NCI-H1105 (cell line): ENCODE results near the gene SYPL1.
"Not testable (repeated sequence)": the region's sequence is repeated elsewhere in the genome, so short reads cannot be mapped to it uniquely, and the experiment has no call there.

Experiments used
- DNase-seq: peaks from one replicate; lab custom pipeline; 2025; lab: John Stamatoyannopoulos, UW

SYPL1 gene

GRCh38 chr7:106112118-106112971 lies at the start of gene SYPL1:
SYPL1 (minus strand) TSS chr7:106112312; CDS start chr7:106112208, 104 bp downstream.
- peak; percentile 93 for DNase-seq

GRCh38 chr7:106155027-106155426 lies 42.9 kb upstream of the SYPL1 start:
- no peak for DNase-seq

GRCh38 chr7:106153891-106154449 lies 41.9 kb upstream of the SYPL1 start:
- DNase-seq: peak; percentile 61

- DNase-seq: no peak
Observed at GRCh38 chr7:106152313-106152665, 40.2 kb upstream of the SYPL1 start.

- DNase-seq: no peak
Observed at GRCh38 chr7:106151459-106152312, 39.6 kb upstream of the SYPL1 start.

GRCh38 chr7:106143711-106144337 lies 31.7 kb upstream of the SYPL1 start:
- no peak for DNase-seq

- no peak for DNase-seq
Observed at GRCh38 chr7:106142136-106142535, 30.0 kb upstream of the SYPL1 start.

GRCh38 chr7:106140406-106141173 lies 28.5 kb upstream of the SYPL1 start:
- DNase-seq: no peak

- DNase-seq: no peak
Observed at GRCh38 chr7:106139265-106140251, 27.4 kb upstream of the SYPL1 start.

- DNase-seq: no peak
Observed at GRCh38 chr7:106138776-106139175, 26.7 kb upstream of the SYPL1 start.

GRCh38 chr7:106138181-106138580 lies 26.1 kb upstream of the SYPL1 start:
- not testable (repeated sequence) for DNase-seq

GRCh38 chr7:106134241-106134640 lies 22.1 kb upstream of the SYPL1 start:
- no peak for DNase-seq

- DNase-seq: no peak
Observed at GRCh38 chr7:106129291-106129690, 17.2 kb upstream of the SYPL1 start.

- no peak for DNase-seq
Observed at GRCh38 chr7:106128836-106129235, 16.7 kb upstream of the SYPL1 start.

- DNase-seq: no peak
Observed at GRCh38 chr7:106127984-106128780, 16.1 kb upstream of the SYPL1 start.

GRCh38 chr7:106126170-106126938 lies 14.2 kb upstream of the SYPL1 start:
- DNase-seq: no peak

GRCh38 chr7:106125417-106125816 lies 13.3 kb upstream of the SYPL1 start:
- DNase-seq: no peak

GRCh38 chr7:106124186-106124585 lies 12.1 kb upstream of the SYPL1 start:
- no peak for DNase-seq

GRCh38 chr7:106122713-106123112 lies 10.6 kb upstream of the SYPL1 start:
- DNase-seq: no peak
